Upper lobe of left lung (tissue), 4 donors: ENCODE results near the gene HPS3.

Experiments
- EP300 ChIP-seq, 4 donors: sonication (generic); formaldehyde crosslinking; IDR thresholded peaks; one replicate each; pipeline ENCODE4 v1.5.1; 2017; ENCODE audit warnings: antibody characterized with exemption in 4 of 4, control low read depth in 2 of 4
- TF ChIP-seq, protein P1 (sequence below), 6 experiments: fragments of 450-650 bp in 4 of 6; fragments of 200-600 bp in 2 of 6; sonication (generic) in 2 of 6; IDR thresholded peaks; one replicate each; pipeline ENCODE4 v1.5.1; 2016 to 2019; ENCODE audit warnings: antibody characterized with exemption in 6 of 6

DNA sequence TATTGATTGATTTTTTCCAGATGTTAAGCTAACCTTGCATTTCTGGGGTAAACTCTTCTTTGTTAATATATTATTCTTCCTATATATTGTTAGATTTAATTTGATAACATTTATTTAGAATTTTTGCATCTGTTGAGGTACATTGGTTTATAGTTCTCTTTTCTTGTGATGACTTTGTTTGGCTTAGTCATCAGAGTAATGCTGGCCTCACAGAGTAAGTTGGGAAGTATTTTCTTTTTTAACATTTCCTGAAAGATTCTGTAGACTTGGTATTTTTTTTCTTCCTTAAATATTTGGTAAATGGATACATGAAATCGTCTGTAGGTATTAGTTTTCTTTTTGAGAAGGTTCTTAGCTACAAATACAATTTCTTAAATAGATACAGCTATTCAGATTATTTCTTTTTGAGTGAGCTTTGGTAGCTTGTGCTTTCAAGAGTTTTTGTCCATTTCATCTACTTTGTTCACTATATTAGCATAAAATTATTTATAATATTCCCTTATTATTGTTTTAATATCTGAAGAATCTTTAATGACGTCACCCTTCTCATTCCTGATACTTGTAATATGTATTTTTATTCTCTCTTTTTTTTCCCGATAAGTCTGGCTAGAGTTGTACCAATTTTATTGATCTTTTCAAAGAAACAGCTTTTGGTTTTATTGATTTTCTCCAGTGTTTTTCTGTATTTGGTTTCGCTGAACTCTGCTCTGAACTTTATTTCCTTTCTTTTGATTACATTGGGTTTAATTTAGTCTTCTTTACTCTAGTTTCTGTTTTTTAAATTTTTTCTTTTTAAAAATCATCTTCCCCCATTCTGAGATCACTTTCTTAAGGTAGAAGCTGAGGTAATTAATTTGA lies 6.5 kb upstream of the HPS3 start:
- TF ChIP-seq, protein P1, sequence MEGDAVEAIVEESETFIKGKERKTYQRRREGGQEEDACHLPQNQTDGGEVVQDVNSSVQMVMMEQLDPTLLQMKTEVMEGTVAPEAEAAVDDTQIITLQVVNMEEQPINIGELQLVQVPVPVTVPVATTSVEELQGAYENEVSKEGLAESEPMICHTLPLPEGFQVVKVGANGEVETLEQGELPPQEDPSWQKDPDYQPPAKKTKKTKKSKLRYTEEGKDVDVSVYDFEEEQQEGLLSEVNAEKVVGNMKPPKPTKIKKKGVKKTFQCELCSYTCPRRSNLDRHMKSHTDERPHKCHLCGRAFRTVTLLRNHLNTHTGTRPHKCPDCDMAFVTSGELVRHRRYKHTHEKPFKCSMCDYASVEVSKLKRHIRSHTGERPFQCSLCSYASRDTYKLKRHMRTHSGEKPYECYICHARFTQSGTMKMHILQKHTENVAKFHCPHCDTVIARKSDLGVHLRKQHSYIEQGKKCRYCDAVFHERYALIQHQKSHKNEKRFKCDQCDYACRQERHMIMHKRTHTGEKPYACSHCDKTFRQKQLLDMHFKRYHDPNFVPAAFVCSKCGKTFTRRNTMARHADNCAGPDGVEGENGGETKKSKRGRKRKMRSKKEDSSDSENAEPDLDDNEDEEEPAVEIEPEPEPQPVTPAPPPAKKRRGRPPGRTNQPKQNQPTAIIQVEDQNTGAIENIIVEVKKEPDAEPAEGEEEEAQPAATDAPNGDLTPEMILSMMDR (IDR thresholded peaks at IDR 0.05), result no peak
- no peak for TF ChIP-seq EP300 (IDR thresholded peaks at IDR 0.05)
